GM21825 (cell line): ENCODE measurements around the gene MICALL2.

ENCODE experiments used
- ATAC-seq: cut with Tn5 transposase; IDR thresholded peaks from one replicate; pipeline ENCODE4 v1.9.1; 2021; ENCODE audit warnings: mild to moderate bottlenecking, moderate library complexity; ENCODE audit not compliant: unreplicated experiment

Gene MICALL2

DNA sequence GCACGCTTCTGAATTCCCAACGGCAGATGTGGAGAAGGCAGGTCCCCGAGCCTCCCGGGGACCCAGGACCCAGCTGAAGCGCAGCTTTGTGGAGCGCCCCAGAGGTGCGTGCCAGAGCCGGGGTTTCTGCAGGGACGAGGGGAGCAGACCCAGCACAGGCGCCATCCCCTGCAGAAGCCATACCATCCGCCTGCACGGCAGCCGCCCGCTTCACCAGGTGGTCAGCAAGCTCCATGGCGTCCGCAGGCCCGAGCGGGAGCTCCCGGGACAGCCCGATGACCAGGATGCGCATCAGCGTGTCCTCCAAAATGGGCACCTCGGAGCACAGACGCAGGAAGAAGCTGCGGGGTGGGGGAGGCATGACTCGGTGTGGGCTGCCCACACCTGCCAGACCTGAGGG, 34.3 kb upstream of the MICALL2 start:
- ATAC-seq: no peak

DNA sequence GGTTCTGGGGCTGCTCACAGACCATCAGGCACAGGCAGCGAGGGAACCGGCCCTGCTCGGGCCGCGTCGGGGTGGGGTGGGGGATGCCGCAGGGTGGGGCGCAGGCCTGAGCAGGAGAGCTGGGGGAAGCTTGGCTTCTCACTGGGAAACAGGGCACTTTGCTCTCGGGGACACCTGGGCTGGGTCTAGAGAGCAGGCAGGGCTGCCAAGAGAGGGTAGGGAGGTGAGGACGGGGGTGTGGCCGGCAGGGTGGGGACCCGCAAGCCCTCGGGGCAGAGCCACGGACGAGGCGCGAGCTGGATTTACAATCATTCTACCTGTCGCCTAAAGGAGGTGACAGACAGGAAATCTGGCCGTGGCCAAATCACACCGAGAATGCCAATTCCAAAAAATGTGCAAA, 33.9 kb upstream of the MICALL2 start:
- ATAC-seq: no peak

DNA sequence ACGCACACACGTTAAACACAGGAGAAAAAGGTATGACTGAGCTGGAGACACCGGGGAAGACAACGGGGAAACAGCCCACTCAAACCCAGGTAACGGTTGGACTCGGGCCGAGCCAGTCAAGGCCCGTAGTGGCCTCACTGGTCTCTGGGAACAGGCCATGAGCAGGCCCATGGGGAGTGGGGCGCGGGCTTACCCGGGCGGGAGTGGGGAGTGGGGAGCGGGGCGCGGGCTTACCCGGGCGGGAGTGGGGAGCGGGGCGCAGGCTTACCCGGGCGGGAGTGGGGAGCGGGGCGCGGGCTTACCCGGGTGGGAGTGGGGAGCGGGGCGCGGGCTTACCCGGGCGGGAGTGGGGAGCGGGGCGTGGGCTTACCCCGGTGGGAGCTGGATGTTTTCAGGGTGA, 33.4 kb upstream of the MICALL2 start:
- no peak for ATAC-seq

DNA sequence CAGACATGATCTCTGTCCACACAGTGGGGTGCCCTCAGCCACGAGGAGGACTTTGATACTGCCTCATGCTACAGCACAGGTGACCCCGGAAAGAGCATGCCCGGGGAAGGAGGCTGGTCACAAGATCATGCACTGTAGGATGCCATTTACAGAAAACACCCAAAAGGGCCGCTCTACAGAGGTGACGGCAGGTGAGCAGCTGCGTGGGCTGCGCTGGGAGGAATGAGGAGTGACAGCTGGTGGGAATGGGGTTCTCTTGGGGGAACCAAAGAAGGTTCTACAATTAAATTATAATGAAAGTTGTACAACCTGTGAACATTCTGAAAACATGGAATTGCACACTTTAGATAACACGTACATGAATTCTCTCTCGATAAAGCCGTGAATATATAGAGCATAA, 33.0 kb upstream of the MICALL2 start:
- no peak for ATAC-seq

DNA sequence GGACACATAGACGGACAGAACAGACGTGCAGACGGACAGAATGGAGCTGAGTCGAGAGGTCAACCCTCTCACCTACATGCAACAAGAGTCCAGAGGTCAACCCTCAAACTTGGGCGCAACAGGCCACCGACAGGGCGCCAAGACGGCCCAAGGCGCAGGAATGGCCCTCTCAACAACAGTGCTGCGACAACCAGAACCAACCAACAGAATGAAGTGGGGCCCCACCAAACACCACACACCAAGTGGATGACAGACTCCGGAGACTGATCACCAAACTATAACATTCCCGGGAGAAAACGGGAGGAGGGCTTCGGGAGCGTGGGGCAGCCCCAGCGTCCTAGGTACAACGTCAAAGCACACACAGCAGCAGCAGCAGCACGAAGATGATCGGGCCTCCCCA, 31.6 kb upstream of the MICALL2 start:
- no peak for ATAC-seq

DNA sequence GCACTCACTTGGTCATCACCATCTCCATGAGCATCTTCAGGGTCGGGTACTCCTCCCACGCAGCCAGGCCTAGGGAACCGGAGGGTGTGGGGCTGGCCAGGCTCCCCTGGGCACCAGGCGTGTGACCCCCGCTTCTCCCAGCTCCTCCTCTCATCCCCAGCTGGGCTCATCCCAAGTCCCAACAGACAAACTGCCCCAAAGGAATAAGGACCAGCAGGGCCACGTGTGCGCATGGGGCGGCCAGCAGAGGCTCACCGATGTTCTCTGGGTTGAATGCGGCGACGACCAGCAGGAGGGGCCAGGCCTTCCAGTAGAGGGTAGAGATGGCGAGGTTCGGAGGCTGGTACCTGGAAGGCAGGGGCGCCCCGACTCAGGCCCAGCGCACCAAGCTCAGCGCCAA, 30.1 kb upstream of the MICALL2 start:
- ATAC-seq: no peak

DNA sequence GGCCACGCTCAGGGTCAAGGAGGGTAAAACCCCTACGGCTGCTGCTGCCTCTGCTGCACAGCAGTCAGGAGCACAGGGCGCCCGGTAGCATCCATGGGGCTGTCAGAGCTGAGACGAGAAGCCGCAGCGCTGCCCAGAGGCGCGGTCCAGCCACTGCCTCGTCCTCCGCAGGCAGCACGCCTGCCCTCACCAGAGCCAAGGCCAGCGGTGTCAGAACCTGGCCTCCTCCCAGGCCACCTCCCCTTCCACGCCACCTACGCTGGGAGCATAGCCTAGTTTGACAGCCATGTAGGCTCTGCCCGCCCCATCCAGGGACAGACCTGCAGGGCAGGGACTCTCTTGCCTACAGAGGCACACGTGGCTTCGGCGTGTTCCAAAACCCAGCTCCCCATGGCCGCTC, 28.7 kb upstream of the MICALL2 start:
- no peak for ATAC-seq

DNA sequence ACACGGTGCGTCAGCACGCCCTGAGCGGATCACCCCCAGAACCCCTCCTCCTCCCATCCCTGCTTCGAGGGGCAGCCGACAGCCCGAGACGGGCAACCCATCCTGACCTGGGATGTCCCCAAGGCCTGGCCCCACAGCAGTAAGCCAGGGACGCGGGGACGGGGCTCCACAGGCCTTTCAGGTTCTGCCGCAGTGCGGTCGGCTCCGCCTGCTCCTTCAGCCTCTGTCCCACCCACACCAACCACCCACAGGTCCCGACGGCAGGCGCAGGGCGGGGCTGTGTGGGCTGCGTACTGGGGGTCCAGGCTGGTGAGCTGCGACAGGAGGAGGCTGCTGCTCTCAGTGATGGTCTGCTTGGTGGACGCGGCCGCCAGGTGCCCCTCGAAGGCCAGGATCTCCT, 28.2 kb upstream of the MICALL2 start:
- ATAC-seq: no peak

DNA sequence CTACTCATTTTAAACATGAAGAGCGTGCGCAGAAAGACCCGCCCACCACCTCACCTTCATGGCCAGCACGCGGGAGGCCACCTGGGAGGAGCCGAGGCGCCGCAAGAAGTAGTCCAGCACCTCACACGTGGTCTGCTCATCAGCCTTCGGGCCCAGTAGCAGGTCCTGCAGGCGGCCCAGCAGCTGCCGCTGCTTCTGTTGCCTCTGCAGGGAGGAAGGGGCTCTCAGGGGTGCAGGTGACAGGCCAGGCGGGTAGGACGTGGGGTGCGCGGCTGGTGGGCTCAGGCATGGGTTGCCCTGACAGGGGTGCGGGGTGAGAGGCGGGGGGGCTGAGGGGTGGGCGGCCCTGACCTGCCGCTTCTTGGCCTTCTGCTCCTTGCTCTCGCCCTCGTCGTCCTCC, 27.3 kb upstream of the MICALL2 start:
- no peak for ATAC-seq

DNA sequence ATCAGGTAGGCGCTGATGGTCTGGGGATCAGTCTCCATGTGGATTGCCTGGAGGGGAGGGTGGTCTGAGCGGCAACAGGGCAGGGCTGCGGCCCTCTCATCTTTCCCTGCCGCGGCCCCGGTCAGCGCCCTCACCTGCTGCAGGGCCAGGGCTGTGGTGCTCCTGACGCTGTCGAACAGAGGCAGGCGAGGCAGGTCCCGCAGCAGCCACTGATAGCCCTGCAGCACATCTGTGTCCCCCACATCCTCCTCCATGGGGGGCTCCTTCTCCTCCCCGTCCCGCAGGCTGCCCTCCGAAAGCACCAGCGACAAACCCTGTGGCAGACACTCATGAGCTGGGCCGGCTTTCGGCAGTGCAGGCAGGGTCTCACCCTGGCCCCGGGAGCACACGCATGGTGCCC, 25.9 kb upstream of the MICALL2 start:
- no peak for ATAC-seq

DNA sequence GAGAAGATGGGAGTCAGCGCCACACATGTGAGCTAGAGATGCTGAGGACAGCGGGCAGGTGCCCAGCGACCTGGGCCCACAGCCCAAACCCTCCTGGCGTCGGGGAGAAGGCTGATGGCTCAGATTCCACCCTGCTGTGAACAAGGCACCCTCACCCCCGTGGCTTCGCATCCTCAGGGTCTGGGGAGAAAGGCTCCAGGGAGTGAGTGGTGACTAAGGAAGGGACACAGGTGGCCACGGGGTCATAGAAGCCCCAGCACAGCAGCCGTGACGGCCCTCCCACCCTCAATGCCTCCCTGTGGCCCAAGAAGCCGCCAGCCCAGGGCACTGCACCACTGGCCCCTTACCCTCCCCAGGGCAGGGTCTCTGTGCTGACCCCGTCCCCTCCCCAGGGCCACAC, 25.3 kb upstream of the MICALL2 start:
- no peak for ATAC-seq

DNA sequence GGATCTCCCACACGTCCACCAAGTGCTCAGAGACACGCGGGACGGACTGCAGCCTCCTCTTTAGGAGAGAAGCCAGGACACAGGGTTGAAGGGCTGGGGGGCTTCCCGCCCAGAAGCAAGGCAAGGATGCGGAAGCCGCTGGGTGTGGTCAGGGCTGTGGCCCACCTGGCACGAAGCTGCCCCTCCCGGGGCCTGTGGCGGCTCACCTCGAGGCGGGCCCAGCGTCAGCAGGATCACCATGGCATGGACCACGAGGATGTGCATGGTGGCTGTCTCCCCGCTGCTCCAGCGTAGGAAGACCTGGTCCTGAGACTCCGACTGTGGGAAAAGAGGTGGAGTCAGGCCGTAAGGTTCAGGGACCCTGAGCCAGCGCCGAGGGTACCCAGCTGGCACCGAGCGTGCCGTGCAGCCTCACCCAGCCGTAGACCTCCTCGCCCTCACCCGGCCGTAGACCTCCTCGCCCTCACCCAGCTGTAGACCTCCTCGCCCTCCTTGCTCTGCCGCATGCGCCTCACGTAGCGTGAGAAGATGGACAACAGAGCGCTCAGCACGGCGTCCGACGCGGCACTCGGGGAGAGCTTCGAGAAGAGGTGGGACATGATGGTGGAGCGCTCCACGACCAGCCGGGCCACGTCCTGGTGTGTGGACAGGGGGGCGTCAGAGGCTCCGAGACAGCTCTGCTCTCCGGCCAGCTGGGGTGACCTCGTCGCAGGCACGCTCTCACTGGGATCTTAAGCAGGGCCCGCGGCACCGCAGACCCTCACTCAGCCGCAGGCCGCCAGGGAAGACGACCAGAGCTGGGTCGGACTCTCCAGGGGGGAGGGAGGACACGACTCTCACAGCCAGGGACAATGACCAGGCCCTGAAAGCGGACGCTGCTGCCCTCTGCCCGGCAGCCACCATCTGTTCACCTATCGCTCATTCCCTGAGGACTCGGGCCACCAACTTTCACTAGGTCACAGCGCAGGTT, 24.6 kb upstream of the MICALL2 start:
- ATAC-seq: no peak

DNA sequence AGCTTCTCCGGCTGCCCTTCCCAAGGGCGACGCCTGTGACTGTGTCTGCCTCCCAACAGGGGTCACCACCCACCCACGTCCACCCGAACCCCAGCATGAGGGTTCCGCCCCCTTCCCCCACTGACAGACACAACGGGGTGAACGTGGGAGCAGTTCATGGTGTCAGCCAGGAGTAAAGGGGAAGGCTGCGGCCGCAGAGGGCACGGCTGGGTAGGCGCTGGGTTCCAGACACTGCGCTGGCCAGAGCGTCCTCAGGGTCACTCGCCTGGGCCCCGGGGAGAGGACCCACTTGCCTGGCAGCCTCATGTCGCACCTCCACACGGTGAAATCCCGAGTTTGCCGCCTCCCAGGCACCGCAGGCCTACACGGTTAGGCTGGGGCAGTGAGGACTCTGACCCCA, 23.8 kb upstream of the MICALL2 start:
- no peak for ATAC-seq

DNA sequence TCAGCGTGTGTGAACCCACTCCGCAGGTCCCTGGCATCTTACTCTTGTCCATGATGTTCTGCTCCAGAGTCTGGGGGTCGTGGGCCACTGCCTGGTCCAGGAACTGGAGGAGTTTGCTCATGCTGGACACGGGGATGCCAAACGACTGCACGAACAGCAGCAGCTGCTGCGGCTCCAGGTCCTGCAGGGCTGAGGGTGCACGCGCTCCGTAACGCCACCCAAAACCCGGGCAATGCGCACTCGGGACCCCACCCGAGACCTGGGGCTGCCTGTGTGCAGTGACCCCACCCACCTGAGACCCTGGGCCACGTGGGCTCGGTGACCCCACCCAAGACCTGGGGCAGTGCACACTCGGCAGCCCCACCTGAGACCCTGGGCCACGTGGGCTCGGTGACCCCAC, 22.0 kb upstream of the MICALL2 start:
- no peak for ATAC-seq

DNA sequence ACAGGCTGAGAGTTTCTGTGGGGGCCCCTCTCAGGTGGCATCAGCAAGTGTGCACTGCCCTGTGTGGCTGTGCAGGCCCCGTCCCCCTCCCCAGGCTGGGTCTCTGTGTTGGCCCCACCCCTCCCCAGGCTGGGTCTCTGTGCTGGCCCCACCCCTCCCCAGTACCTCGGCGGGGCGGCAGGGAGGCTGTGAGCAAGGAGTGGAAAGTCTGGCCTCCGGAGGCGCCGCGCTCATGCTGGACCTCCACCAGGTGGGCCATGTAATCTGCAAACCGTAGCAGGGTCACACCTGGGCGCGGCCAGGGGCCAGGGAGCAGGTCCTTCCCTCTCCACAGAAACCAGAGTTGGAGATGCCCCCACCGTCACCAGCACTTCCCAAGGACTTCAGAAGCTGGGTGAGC, 21.4 kb upstream of the MICALL2 start:
- no peak for ATAC-seq

DNA sequence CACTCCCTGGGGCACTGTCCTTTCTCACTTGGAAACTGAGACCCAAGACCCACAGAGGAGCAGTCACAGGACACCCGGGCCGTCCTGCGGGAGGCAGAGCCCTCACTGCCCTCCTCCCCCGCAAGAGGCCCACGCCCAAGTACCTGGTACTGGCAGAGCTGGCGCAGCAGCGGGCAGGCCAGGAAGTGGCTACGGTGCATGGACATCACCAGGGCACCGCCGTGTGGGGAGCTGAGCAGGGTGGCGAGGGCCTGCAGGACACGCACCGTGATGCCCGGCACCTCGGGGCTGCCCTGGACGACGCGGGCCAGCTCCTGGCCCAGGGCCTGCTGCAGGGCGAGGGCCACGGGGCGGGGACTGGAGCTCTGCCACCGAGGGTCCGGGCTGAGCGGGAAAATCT, 20.0 kb upstream of the MICALL2 start:
- ATAC-seq: no peak

DNA sequence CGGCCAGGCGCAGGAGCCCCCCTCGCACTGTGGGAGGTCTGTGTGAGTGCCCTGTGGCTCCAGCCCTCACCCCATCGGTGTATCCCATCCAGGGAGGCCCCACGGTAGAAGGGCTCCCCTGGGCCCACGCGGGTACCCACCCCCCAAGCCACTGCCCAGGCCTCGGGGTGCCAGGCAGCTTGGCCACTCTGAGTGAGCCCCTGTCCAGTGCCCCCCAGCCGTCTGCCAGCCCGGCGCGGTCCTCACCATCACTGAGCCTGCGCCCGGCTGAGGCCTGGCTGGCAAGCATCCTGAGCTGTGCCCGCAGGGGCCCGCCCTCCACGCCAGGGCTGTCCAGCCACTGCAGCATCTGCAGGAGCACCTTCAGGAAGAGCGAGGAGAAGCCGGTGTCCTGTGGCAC, 19.2 kb upstream of the MICALL2 start:
- ATAC-seq: no peak

DNA sequence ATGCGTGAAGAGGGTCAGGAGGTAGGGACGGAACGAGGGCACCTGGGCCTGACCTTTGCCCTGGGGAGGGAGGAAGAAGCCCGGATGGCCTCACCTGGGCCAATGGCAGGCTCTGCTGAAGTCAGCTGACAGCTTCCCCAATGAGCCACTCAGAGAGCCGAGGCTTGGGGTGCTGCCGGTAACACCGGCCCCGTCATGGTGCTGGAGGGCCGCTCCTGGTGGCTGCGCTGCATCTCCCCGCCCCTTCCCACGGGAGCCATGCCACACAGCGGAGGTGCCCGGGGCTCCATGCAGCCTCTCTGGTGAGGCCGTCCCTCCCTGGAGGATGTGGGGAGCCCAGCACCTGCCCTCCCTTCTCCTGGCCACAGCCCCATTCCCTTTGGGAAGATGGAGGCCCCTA, 17.6 kb upstream of the MICALL2 start:
- no peak for ATAC-seq

DNA sequence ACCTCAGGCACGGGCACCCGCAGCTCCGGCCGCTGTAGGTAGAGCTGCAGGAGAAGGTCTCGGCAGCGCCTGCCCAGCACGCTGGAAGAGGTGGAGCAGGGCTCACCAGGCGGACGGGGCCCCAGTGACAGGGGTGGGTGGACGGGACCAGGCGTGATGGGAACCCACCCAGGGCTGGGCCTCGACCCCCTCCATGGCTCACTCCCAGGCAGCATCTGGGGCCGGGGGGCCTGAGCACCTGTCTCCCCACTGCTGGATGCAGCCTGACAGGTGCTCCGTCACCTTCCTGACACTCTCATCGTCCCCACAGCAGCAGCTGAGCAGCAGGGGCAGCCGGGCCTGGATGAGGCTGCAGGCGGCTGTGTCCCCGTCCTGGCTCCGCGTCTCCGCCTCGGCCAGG, 16.7 kb upstream of the MICALL2 start:
- no peak for ATAC-seq

DNA sequence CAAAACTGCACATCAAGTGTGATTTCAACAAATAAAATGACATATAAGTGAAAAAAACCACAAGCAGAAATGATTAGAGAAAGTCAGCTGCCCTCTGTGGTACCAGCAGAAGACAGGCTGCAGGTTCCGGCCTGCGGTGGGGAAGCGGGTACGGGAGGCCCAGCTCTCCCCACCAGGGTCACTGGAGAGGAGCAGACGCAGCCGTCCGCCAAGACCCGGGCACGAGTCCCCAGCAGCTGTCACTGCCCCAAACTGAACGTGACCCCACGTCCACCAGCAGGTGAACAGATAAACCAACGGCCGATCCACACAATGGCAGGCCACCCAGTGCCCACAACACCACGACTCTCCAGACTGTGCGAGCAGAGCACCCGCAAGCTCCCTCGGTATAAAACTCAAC, 16.1 kb upstream of the MICALL2 start:
- ATAC-seq: no peak

DNA sequence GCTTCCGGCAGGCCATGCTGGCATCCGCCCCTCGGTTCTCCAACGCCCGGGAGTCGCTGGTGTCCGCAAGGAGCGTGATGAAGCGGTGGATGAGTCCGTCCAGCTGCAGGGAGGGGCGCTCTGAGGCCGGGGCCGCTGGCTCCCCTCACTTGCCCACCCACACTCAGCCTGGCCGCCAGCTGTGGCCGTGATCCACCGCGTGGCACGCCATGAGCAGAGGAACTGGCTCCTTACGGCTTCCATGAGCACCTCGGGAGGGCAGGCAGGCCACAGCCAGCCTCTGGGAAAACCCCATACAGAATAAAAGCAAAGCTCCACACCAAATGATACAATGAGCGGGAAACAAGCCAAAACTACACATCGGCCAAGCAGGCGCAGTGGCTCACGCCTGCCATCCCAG, 15.5 kb upstream of the MICALL2 start:
- ATAC-seq: no peak

DNA sequence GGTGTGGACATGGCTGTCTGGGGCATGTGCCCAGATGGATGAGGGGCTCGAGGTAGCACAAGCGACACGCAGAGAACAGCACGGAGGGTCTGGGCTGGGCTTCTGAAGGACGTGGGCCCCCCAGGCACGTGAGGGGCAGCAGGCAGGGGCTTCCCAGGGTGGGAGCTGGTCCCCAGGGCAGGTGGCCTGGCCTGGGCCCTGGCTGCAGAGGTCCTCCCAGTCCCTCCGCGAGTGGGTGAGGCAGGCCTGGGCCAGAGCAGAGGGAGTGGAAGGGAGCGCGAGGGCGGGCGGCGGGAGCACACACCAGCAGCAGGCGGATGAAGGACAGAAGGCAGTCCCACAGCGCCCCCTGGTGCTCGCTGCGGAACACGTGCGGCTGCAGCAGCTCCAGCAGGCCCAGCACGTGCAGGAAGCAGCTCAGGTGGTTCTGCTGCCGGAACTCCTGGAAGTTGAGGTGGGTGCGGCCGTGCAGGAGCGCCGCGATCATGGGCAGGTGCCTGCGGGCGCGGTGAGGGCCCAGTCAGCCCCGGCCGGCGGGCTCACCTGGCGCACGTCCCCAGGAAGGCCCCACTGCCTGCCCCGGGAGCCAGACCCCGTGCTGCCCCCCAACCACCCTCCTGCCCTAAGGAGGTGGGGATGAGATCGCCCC, 14.7 kb upstream of the MICALL2 start:
- no peak for ATAC-seq

DNA sequence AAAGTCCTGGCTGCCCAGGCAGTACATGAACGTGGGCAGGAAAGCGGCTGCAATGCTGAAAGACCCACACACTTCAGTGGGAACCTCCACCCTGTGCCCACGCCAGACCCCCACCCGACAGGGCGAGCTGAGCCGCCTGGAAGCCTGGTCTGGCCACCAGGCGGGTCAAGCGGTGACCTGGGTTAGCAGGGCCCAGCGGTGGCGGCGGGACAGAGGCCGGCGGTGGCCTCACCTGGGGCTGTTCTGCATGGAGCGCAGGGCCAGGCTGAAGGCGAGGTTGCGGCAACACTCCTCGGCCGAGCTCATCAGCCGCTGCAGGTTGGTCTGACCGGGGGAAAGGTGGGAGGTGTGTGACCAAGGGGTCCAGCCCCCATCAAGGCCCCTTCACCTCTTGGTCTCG, 11.6 kb upstream of the MICALL2 start:
- no peak for ATAC-seq
